GM18870 (cell line): ENCODE results near the gene MAN1A2.
A peak's percentile ranks its signal among the peaks of the same experiment; 100 is the strongest.

Source experiments
- ATAC-seq: cut with Tn5 transposase; IDR thresholded peaks from one replicate; pipeline ENCODE4 v1.9.1; 2021; ENCODE audit warnings: moderate library complexity; ENCODE audit not compliant: unreplicated experiment

MAN1A2 gene

DNA sequence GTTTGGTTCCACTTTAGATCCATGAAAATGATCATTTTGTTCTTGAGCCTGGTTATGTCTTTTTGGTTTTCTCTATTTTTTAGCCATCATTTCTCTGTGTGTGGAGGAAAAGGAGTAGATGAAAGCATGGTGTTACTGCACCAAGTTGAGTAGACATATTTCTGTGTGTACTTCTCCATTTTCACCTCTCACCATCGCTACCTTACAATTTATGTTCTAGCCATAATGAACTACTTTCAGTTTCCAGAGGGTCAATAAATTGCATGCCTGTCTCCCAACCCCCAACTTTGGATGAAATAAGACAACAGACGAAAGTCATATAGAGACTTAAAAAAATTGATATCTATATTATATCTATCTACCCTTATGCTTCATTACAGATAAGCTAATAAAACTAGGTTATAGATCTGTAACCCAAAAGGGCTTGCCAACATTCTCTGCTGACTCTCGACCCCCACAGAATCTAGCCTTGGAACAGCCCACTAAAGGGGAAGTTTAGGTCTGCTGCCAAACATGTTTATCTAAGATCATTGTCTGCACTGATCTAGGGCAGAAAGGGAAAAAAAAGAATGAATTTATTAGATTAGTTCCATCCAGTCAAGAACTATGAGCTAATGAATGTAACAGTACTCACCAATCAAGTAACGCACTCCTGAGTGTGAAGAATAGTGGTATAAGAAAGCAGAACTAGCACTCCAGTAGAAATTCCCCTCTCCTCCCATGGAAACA is 7.5 kb upstream of the MAN1A2 start:
- no peak for ATAC-seq

DNA sequence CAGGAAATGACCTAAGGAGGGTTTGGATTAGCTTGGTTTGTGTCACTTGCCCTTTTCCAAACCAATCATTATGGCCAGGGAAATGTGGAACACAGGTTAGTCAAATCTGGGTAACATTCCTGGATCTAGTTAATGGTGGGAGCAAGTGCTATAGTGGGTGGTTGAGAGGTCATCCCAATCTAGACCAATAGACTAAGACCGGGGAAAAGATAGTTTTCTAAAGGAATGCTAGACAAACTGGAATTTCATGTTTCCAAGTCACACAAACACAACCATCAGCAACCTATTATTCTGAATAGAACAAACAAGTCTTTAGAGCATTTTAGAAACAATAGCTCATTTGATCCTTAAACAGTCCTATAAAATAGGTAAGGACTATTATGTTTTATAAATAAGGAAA is 4.3 kb upstream of the MAN1A2 start:
- no peak for ATAC-seq

DNA sequence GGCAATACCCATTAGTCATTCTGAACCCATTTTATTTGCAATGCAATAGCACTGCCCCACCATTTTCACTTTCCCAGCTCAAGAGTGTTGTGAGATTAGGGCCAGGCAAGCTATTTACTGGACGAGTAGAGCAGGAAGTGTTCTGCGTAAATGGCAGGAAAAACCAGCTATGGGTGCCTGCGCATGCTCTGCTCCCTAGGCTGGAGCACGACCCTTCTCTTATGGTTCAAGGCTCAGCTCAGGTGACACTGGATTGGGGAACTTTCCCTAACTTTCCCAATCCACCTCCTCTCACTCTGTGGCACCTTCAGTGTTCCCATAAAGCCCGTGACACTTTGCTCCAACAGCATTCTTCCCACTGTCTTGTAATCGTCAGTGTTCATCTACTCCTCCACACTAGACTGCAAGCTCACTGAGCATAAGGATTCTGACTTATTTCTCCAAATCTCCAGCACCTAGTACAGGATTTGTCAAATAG is 3.6 kb upstream of the MAN1A2 start:
- ATAC-seq, result no peak

DNA sequence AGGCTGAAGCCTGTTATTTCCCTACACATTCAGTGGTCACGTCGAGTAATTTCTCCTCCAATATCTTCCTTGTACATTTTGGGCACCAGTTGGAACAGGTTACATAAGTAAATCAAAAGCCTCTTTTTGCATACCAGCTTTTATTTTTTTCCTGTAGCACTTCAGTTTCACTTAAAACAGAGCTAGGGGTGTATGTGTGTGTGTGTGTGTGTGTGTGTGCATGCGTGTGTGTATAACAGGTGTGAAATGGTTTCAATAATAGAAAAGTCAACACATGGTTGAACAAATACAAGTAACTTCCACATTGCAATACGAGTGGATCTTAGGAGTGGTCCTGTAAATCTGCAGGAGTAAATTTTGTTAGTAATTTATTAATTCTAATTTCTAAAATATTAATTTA is 3.0 kb upstream of the MAN1A2 start:
- ATAC-seq, result no peak

DNA sequence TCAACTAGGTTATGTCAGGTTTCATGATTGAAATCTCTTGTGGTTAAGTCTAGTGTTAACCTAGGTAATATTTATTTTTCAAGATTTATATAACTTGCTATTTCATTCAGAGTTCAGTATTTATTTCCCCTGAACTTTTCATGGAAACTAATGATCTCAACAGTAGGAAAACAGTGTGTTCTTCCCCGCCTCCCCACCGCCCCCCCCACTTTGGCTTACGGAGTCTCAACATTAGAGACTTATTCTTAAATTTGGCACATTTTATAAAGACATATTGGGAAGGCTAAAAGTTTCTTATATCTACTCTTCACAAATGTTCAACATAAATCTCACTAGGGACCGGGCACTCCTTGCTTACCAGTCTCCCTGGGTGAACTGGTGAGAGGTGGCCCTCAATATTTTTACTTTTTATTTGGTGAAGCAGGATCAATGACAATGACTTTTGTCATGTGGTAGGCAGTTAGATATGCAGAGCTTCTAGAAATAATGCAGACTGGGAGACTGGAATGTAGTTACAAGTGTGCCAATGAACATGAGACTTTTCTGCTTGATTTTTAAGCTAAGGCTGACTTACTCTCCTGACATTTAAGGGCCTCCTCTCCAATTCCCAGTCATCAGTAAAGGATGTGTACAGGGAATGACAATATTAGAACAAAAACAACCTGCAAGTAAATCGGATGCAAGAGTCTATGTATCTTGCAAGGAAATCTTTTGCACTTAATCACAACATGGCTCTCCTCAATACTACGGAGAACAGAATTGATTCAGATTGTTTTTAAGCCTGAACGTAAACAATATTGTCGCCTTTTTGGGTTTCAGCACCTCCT is 1.7 kb upstream of the MAN1A2 start:
- ATAC-seq, result no peak

DNA sequence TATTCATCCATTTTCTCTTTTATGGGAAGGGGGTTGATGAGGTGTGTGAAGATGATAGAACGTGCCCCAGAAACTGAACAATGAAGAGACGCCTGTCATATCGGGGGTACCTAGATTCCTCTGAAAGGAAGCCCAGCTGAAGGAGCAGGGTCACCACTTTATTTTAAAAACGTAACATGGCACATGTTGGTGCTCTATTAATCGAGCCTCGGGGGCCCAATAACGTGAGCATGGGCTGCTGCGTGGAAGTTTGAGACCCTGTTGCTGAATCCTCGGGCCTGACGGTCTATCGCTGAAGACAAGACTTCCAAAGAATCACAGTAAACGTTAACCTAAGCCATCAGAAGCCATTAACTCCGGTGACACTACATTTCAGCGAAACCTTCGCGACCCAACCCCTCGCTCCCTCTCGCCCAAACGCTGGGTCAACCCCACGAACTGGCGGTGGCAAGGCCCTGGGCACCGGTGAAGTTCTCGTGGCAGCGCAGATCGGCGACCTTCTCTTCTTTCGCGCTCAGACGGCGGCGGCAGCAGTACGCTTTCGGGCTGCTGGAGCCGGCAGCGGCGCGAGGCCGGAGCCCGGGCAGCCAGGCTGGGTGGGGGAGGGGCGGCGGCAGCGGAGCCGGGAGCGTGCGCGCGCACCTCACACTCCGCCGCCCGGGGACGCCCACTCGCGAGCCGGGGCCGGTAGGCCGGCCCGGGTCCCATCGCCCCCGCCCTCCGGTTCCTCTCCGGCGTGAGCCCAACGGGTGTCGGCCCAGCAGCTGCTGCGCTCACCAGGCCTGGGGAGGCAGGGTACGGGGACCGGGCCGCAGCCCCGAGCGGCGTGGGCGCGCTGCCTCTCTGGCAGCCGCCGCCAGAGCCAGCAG is 838 bp upstream of the MAN1A2 start:
- peak; percentile 22 for ATAC-seq

DNA sequence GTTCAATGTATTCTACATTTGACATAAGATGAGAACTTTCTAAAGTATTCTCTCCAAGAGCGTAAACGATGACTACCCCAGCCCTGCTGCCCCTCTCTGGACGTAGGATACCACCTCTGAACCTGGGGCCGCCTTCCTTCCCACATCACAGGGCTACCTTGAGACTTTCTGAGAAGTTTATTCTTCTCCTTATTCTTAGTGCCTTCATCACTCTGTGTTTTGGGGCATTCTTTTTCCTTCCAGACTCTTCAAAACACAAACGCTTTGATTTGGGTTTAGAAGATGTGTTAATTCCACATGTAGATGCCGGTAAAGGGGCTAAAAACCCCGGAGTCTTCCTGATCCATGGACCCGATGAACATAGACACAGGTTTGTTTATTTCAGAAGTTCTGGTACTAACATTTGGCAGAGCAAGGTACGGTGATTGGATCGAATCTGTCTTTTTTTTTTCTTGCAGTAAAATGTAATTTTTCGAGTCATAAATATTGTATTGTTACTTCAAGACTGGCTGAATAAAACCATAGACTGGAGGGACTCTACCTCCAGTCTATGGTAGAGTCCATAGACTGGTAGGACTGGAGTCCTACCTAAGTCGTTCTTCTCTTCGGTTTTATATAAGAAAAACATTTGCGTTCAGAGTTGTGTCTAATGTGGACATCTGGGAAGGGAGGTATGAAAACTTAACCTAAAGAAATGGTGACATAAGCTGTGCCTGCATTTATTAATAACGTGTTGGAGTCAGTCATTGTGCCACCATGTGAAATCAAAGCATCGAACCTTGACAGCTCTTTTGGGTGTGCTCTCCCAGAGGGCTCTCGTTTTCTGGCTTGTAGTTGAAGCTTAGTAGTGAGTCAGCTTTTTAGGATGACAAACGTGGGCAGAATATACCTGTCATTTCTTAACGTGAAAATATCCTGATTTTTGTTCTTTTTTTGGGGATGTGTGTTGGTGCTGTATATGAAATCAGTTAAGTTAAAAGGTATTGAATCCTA is 1.2 kb downstream of the MAN1A2 start:
- ATAC-seq, result peak; percentile 29

DNA sequence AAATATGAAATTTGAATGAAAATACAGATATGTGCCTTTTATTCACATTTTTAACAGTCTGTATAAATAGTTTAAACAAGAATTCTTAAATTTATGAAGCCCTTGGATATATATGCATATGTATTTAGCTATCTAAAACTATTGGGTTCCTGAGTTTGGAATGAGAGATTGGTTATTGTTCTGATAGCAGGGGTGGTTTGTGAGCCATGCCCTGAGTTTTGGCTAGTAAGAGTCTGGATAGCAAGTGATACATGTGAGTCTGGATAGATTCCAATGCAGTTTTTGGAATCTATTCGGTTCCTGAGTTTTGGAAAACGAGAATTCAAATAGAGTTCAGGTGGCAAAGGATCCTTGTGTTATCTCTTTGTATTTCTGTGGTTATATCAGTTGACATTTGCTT is 2.8 kb downstream of the MAN1A2 start:
- ATAC-seq, result no peak

DNA sequence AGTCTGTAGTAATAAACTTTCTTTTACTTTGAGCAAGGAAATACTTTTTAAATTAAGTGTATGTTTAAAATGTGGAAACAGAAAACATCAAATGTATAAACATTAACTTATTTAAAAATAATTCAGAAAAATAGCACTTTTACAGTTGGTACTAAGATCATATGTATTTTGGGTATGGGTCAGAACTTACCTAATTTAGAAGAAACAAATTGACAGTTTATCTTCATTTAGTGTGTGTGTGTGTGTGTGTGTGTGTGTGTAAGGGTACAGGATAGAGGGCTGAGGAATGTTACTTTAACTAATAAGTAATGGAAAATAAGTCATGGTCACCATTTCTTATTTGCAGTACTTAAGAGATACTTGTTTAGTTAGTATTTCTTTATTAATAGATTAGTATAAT is 3.3 kb downstream of the MAN1A2 start:
- ATAC-seq, result no peak

DNA sequence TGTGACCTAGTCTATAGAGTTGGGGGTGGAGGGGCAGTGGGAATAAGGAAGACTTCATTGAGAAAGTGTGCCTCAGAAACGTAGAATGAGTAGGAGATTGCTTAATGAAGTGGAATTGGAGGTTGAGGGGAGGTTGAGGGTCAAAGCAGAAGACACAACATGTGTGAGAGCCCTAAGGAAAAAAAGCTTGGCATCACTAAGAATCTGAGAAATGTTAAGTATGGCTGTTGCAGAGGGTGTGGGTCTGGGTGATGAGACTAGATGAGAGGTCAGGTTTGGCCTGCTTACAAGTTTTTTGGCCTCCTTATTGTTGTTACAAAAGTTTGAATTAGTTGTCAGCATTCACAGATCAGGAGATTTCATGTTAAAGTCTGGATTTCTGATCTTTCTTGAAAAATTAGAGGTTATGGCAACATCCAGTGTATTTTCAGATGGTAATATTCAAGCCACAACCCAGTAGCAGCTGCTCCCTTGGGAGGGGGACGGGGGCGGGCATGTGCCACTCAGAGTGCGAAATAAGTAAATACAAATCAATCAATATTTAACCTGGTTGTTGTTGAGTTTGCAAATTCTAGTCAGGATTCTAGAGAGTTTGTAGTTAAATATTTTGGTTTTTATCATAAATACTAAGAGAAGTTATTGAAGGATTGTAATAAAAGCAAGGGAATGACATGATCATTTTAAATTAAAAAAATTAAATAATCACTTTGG is 4.3 kb downstream of the MAN1A2 start:
- ATAC-seq, result no peak

DNA sequence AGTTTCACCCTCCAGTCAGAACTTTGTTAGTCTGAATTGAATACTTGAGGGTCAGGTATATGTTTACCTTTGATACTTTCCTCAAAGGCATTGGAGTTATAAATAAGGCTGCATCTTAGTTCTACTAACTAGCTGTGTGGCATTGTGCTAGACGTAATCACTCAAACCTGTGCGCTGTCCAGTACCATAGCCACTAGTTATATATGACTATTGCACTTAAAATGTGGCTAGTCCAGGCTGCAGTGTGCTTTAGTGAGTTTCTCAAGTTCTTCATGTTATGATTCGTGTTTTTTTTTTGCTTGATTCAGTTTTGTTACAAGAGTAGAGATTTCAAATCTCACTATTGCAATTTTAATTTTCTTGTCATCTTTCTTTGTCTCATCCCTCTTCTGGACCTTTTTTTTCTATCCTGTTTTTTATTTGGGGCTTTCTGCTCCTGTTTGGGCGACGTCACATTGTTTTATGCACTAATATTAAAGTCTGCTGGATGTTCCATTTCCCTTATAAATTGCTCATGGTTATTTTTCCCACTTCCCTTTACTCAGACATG is 5.7 kb downstream of the MAN1A2 start:
- no peak for ATAC-seq

DNA sequence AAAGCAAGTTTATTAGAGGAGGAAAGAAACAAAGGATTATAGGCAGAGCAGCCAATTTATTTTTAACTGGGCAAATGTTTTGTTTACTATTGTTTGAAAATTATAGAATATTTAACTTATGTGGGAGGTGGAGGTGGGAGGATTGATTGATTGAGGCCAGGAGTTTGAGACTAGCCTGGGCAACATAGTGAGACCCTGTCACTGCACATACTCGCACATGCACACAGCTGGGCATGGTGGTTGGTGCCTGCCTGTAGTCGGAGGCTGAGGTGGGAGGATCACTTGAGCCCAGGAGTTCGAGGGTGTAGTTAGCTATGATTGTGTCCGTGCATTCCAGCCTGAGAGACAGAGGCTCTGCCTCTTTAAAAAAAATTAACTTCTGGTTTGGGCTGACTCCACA is 6.7 kb downstream of the MAN1A2 start:
- ATAC-seq, result no peak

DNA sequence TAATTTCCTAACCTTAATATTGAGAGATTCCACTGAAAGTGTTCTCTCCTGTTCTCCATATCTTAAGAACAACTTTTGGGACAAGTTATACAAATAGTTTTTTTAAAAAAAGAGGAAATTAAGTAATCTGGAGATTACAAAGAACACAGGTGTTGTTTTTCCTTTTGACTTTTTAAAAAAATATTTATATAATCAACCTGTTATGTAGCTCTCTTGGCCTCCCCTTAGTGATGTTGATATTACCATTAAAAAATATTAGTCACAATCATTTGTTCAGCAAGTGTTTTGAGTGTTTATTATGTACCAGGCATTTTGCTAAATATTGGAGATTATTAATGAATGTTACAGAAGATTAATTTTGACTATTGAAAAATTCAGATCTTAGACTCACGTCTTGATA is 8.1 kb downstream of the MAN1A2 start:
- ATAC-seq, result no peak

DNA sequence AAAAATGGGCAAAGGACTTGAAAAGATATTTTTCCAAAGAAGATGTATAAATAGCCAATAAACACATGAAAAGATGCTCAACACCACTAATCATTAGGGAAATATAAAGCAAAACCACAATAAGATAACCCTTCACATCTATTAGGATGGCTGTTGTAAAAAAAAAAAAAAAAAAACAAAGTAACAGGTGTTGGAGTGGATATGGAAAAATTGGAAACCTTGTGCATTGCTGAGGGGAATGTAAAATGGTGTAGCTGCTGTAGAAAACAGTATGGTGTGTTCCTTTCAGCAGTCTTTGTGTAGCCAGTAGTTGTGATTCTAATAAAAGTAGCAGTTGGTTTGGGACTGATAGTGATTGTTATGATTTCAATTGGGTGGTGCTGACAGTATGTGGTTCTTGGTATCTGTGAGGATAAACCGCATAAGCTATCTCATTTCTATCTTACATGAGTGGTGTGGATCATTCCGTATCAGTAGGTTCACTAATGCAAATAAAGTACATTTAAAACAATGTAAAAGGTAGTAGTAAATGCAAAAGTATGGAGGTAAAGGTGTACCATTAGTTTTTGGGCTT is 19.9 kb downstream of the MAN1A2 start:
- no peak for ATAC-seq

DNA sequence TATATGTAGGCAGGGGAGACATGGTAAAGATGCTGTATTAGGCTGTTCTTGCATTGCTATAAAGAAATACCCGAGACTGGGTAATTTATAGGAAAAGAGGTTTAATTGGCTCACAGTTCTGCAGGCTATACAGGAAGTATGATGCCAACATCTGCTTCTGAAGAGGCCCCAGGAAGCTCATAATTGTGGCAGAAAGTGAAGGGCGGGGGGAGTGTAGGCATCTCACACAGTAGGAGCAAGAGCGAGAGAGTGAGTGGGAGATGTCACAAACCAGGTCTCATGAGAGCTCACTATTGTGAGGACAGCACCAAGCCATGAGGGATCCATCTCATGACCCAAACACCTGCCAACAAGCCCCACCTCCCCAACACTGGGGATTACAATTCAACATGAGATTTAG is 21.1 kb downstream of the MAN1A2 start:
- no peak for ATAC-seq

DNA sequence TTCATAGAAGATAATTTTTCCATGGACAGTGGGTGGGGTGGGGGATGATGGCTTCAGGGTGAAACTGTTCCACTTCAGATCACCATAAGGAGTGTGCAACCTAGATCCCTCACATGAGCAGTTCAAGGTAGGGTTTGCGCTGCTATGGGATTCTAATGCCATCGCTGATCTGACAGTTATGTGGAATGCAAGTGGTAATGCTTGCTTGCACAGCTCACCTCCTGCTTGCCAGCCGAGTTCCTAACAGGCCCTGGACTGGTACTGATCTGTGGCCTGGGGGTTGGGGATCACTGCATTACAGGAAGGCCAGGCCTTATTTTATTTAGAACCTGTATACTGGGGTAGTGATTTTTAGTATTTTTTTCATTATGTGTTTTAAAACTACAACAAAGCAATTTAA is 22.0 kb downstream of the MAN1A2 start:
- ATAC-seq, result no peak

DNA sequence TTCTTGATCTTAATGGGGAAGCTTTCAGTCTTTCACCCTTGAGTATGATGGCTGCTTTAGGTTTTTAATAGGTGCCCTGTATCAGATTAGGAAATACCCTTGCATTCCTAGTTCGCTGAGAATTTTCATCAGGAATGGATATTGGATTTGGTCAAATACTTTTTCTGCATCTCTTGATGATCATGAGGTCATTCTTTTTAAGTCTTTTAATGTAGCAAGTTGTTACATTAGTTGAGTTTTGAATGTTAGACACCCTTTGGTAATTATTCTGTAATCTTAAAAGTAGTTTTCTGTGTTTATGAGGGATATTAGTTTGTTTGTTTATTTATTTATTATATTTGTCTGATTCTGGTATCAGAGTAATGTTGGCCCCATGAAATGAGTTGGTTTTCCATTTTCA is 22.5 kb downstream of the MAN1A2 start:
- no peak for ATAC-seq

DNA sequence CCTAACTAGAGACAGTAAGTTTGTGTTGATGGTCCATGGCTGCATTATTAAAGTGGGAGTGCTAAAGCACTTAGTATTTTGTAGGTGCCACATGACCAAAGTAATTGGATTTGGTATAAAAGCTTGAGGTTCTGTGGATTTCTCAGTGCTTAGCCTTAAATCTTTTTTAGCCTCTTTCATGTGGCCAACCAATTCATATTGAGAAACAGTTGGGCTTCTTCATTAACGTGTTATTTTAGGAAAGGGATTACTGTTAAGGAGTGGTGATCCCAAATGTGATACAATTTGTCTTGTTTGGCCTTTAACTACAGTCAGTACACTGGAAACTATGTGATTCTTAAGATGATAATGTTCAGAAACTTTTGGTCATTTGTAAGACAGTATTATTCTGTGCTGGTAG is 25.5 kb downstream of the MAN1A2 start:
- no peak for ATAC-seq

DNA sequence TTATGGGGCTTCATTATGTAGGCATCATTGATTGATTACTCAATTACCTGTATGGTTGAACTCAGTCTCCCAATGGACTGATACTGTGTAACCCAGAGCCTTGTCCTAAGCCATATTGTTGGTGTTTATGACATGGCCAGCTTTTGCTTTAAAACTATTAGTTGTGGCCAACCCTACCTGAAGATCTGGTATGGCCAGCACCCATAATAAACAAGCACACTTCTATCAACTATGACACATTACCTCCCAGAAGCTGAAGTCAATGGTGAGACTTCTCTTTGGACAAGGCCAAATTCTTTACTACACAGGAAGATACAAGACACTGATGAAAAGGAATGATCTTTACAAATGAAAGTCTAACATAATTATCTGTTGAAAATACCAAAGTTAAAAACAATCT is 28.8 kb downstream of the MAN1A2 start:
- no peak for ATAC-seq
